Mononuclear cell (primary cell): ENCODE data around the gene GALNS. TPM values are rescaled to one million over a fixed set of nuclear protein-coding genes. Genes with fewer than 3 reads are reported as not detected.

Experiments used
- H3K27me3 ChIP-seq: 2 replicates; pipeline ENCODE4 v1.6.0; 2011; ENCODE audit warnings: low read length, control low read depth; ENCODE audit not compliant: insufficient read depth
- H3K4me1 ChIP-seq: 2 replicates; pipeline ENCODE4 v1.5.1; 2011; ENCODE audit warnings: mild to moderate bottlenecking, low read length, control low read depth; ENCODE audit not compliant: insufficient read depth
- H3K4me3 ChIP-seq: 2 replicates; pipeline ENCODE4 v1.5.1; 2011; ENCODE audit warnings: mild to moderate bottlenecking, low read length, moderate library complexity
- H3K9me3 ChIP-seq: 2 replicates; pipeline ENCODE4 v1.5.1; 2011; ENCODE audit warnings: low read depth, mild to moderate bottlenecking, control low read depth, low read length
- total RNA-seq: library from RNA; depleted of rRNA; stranded (reverse); fragments of >200 nt; gene quantifications from one replicate; pipeline ENCODE4 v1.2.3, GENCODE V29; 2012

GALNS gene
- total RNA-seq, 1 donor = 21.6 TPM

GRCh38 chr16:88861359-88861758 lies 4.6 kb upstream of the GALNS start:
- Histone ChIP-seq H3K27me3 (no peaks in the 10 kb centered on the region), H3K4me1 (peaks cover 10% of the 10 kb centered on the region), H3K9me3 (no peaks in the 10 kb centered on the region), H3K4me3 (no peak overlapping the region)

- Histone ChIP-seq H3K9me3 (no peaks in the 10 kb centered on the region), H3K4me3 (no peak overlapping the region), H3K4me1 (peaks cover 28% of the 10 kb centered on the region), H3K27me3 (no peaks in the 10 kb centered on the region)
These were observed 2.8 kb upstream of the GALNS start for GRCh38 chr16:88859381-88860091.

- H3K27me3 ChIP-seq = no peaks in the 10 kb centered on the region
- H3K9me3 ChIP-seq = no peaks in the 10 kb centered on the region
- peak overlapping the region; percentile 97 for H3K4me3 ChIP-seq
- H3K4me1 ChIP-seq = peaks cover 45% of the 10 kb centered on the region
These were observed 1.1 kb upstream of the GALNS start for GRCh38 chr16:88857728-88858339.

GRCh38 chr16:88856122-88856827 lies 472 bp downstream of the GALNS start:
- Histone ChIP-seq H3K27me3 (no peaks in the 10 kb centered on the region), H3K4me3 (peak overlapping the region; percentile 97), H3K4me1 (peaks cover 47% of the 10 kb centered on the region)

GRCh38 chr16:88855736-88856121 lies 1.0 kb downstream of the GALNS start:
- Histone ChIP-seq H3K4me1 (peaks cover 47% of the 10 kb centered on the region), H3K4me3 (no peak overlapping the region), H3K9me3 (no peaks in the 10 kb centered on the region), H3K27me3 (no peaks in the 10 kb centered on the region)

More at GRCh38 chr16:88856122-88856827, 472 bp downstream of the GALNS start:
- no peaks in the 10 kb centered on the region for H3K9me3 ChIP-seq

- H3K4me1 ChIP-seq = peaks cover 47% of the 10 kb centered on the region
These were observed 1.6 kb downstream of the GALNS start for GRCh38 chr16:88855176-88855575.

GRCh38 chr16:88854306-88855111 lies 2.2 kb downstream of the GALNS start:
- Histone ChIP-seq H3K9me3 (no peaks in the 10 kb centered on the region), H3K27me3 (no peaks in the 10 kb centered on the region), H3K4me1 (peaks cover 47% of the 10 kb centered on the region), H3K4me3 (no peak overlapping the region)

More at GRCh38 chr16:88855176-88855575, 1.6 kb downstream of the GALNS start:
- Histone ChIP-seq H3K27me3 (no peaks in the 10 kb centered on the region), H3K9me3 (no peaks in the 10 kb centered on the region), H3K4me3 (no peak overlapping the region)

GRCh38 chr16:88853325-88853941 lies 3.3 kb downstream of the GALNS start:
- peaks cover 47% of the 10 kb centered on the region for H3K4me1 ChIP-seq
- no peaks in the 10 kb centered on the region for H3K9me3 ChIP-seq
- no peak overlapping the region for H3K4me3 ChIP-seq
- no peaks in the 10 kb centered on the region for H3K27me3 ChIP-seq

GRCh38 chr16:88851616-88852015 lies 5.1 kb downstream of the GALNS start:
- Histone ChIP-seq H3K4me3 (no peak overlapping the region), H3K4me1 (peaks cover 36% of the 10 kb centered on the region), H3K9me3 (no peaks in the 10 kb centered on the region), H3K27me3 (no peaks in the 10 kb centered on the region)

GRCh38 chr16:88850531-88851199 lies 6.1 kb downstream of the GALNS start:
- no peaks in the 10 kb centered on the region for H3K27me3 ChIP-seq
- H3K4me3 ChIP-seq = no peak overlapping the region
- H3K4me1 ChIP-seq = peaks cover 30% of the 10 kb centered on the region
- no peaks in the 10 kb centered on the region for H3K9me3 ChIP-seq

GRCh38 chr16:88848557-88848956 lies 8.2 kb downstream of the GALNS start:
- Histone ChIP-seq H3K9me3 (no peaks in the 10 kb centered on the region), H3K4me1 (peaks cover 9% of the 10 kb centered on the region), H3K4me3 (no peak overlapping the region), H3K27me3 (no peaks in the 10 kb centered on the region)

GRCh38 chr16:88847654-88848053 lies 9.1 kb downstream of the GALNS start:
- Histone ChIP-seq H3K4me1 (no peaks in the 10 kb centered on the region), H3K27me3 (no peaks in the 10 kb centered on the region), H3K4me3 (no peak overlapping the region), H3K9me3 (no peaks in the 10 kb centered on the region)

GRCh38 chr16:88846088-88846487 lies 10.7 kb downstream of the GALNS start:
- H3K4me1 ChIP-seq = peaks cover 4% of the 10 kb centered on the region
- H3K4me3 ChIP-seq = no peak overlapping the region
- no peaks in the 10 kb centered on the region for H3K9me3 ChIP-seq
- H3K27me3 ChIP-seq = no peaks in the 10 kb centered on the region

- no peaks in the 10 kb centered on the region for H3K27me3 ChIP-seq
- peaks cover 16% of the 10 kb centered on the region for H3K4me1 ChIP-seq
- no peak overlapping the region for H3K4me3 ChIP-seq
- H3K9me3 ChIP-seq = no peaks in the 10 kb centered on the region
These were observed 12.2 kb downstream of the GALNS start for GRCh38 chr16:88844419-88845036.
